GM18861 (cell line): ENCODE results near the gene ACY1.

Experiments used
- ATAC-seq: cut with Tn5 transposase; IDR thresholded peaks from one replicate; pipeline ENCODE4 v1.9.1; 2021; ENCODE audit not compliant: unreplicated experiment

The ACY1 gene

DNA sequence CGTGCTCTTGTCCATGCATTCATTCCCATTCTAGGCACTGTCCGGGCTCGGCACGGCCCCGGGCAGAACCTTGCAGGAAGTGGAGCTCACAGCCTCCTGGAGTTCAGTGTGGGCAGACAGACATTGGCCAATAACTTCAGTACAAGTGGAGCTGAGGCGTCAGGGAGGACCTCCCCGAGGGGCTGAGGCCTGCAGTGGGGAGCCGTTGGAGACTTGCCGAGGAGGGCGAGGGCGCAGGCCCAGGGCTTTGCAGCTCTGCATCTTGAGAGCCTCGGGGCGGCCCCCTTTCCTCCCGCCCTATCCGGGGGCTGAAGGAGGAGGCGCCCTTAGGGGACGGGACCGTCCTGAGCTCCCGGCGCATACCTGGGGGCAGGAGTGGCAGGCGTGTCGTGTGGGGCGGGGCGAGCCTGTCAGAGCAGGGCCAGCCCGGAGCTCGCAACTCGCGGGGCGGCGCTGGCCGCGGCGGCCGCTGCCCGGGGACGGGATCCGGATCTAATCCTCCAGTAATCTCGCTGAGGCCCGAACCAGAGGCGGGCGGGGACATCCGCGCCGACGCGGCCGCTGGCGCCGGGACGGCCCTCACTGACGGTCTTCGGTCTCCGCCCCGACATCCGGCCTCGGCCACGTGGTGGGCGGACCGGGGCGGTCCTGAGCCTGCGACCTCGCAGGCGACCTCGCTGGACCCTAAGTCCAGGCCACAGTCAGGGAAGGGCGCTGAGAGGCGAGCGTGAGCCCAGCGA is at the start of gene ACY1:
ACY1 (plus strand) TSS at position 698 of the 740 bp plus-strand sequence. CDS start 530 bp downstream, outside the sequence.
- peak; percentile 69 for ATAC-seq

DNA sequence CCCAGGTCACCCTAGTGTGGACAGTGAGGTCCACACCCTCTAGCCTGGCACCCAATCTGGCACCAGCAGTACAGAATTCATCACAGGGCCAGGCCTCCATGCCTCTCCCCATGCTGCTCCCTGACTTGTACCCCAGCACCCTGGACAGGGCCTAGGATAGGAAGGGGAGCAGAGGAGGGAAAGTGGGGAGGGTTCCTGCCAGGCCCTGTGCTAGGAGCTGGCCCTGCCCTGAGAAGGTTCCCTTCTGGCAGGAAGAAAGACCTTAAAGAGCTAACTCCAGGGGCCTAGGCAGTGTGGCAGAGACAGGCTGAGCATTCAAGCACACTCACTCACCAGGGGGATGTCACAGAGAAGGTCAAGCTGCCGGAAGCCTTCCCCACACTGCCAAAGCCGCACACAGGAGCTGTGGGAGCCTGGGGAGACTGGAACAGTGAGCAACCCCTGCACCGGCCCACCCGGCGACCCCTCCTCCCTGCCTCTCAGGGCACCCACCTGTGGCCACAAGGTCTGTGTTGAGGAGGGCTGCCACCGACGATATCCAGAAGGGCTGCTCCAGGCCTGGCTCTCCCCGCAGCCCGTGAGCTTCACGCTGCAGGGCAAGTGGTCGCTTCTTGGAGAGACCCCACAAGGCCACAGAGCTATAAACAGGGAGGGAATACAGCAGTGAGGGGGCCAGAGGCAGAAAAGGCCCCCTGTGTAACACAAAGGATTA is 49.0 kb upstream of the ACY1 start:
- ATAC-seq = no peak

DNA sequence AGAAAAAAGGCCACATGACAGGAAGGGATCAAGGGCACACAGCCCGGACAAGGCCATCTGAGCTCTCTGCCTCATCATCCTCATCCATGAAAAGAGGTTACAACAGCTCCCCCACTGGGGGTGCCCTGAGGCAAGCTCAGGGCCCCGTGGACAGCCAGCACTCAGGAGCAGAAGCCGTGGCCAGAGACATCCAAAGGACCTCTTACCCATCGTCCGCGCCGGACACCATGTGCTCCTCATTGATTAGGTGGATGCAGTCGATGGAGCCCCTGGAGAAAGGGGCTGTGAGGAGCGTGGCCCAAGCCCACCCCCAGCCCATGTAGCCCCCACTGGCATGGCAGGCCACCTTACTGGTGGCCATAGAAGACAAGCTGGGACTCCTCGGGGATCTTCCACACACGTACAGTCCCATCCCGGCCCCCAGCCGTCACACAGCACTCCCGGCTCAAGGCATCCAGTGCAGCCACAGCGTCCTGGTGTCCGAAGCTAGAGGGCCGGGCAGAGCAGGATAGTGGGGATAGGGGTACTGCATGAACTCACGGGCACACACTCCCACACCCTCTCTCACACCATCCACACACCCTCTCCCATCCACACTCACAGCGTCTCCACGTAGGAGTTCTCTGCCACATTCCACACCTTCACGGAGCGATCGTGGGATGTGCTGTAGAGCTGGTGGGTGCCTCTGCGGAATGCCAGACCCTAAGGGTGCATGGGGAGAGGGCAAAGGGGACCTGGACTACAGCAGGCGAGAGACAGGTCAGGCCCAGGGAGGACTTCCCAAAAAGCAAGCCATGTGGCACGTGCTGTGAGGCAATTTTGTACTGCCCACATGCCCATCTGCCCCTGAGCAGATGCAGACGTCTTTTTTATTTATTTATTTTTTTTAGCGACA is 48.1 kb upstream of the ACY1 start:
- no peak for ATAC-seq

DNA sequence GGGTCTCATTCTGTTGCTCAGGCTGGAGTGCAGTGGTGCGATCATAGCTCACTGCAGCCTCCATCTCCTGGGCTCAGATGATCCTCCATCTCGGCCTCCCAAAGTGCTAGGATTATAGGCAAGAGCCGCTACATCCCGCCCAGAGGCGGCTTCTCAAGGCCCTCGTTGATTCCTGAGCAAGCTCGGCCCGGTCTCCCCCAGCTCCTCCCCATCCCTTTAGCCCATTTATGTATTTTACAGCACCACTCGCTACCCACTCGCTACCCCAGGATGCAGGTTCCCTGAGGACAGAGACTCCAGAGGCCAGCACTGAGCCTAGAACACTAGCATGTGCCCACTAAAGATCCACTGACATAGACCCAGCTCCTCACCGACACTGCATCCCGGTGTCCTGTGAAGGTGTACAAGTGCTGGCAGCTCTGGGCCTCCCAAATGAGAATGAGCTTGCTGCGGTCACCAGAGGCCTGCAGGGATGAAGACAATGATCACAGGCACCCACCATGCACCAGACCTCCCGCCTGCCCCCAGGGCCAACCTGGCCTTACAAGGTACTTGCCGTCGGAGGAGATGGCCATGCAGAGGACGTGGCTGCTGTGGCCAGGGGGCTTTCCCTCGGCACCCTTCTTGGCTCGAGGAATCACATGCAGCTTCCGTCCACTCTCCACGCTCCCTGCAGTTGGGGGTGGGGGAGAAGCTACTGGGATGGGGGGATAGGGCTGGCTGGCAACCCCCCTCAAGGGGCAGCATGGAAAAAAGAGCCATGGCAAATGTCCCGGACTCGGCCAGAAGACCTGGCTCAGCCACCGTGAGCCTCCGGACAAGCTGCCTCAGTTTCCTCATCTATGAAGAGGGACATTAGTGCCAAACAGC is 47.2 kb upstream of the ACY1 start:
- ATAC-seq = no peak

DNA sequence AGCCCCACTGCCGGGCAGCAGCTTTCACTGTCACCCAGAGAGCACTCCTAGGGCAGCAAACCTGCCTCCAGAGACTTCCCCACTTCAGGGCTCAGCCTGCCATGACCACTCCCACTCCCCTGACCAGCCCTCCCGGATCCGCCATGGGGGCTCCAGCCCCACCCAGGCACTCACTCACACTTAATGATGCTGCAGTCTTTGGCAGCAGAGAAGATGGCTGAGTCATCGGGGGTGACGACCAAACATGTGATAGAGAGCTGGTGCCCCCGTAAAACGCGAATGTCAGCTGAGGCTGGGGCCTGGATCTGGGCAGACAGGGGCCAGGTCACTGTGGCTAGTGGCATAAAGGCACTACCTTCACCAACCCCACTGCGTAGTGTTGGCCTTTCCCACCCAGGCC is 46.3 kb upstream of the ACY1 start:
- no peak for ATAC-seq

DNA sequence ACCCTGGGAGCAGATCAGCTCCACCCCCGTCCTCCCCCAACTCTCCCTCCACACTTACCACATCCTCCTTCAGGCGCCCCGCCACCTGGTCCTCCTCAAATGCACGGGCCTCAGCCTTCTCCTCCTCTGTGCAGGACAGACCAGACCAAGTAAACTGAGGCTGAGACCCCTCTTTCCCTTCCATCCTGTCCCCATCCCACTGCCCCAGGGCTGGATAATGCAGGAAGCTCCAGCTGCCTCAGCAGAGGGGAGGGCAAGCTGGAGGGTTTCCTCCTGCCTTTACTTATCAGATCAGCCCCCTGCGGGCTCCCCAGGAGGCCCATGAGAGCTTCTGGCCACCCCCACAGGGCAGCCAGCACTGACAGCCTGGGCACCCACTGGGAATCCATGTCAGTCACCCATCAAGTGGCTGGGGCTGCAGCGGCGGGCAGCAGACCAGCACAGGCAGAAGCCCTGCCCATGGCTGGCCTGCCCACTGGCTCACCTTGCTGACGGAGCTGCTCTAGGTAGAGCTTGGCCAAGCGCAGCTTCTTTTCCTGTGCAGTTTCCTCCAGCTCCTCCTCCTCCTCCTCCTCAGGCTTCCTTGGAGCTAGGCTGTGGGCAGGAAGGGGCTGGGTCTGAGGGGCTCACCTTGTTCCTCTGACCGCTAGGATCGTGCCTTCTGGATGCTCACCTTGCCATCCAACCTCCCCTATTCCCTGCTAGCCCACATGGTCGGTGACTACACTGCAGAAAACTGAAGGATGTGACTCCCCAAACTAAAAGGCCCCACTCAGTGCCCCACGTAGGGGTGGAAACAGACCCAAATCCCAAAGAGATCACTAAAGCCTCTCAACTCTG is 45.5 kb upstream of the ACY1 start:
- ATAC-seq = no peak

DNA sequence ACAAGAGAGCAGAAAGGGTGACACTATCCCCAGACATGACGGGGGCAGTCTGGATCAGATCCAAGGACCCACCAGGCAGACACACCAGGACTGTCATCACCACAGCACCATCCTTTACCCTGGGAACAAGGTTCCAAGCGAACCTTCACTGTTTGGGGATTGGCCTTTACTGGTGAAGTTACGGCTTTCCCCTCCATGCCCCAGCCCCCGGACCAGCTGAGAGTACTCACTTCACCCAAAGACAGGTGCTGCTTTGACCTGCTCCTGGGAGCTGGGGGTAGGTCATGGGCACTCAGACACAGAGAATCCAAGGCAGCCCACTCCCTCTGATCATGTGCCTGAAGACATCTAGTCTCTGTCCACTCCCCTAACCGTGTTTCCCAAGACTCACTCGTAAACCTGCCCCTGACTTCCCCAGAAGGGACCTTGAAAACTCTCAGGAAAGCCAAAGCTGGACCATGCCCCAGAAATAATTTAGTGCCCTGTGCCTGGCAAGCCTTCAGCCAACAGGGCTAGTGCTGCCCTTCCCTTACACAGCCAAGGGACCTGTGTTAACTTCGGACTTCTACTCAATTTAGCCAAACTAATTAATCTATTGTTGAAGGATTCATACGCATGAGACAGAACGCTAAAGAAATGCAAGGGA is 44.4 kb upstream of the ACY1 start:
- ATAC-seq = no peak

DNA sequence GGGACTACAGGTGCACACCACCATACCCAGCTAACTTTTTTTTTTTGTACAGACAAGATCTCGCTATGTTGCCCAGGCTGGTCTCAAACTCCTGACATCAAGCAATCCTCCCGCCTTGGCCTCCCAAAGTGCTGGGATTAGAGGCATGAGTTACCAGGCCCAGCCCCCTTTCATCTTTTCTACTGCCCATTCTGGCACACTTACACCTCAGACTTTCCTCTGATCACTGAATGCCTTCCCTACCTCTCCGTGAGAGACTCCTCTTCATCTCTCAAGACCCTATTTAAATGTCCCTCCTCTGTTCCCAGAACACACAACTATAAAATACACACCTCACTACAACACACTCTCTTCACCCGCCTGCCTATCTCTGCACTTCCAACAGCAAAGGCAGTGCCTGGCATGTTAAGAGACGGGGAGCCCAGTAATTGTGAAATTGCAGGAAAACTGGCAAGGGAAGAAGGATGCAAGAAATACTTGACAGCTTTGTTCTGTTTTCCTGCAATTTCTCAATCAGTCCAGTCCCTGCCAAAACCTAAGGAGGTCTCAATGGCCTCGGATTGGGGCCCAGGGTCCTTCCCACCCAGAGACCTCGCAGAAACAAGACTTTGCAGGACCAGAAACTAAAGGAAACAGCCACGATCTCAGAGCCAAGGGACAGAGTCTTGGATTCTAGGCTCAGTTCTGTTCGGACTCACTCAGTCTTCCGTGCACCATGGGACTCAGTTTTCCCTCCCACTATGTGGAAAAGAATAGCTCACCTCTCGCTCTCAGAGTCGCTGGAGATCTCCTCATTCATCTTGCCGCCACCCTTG is 42.5 kb upstream of the ACY1 start:
- no peak for ATAC-seq

DNA sequence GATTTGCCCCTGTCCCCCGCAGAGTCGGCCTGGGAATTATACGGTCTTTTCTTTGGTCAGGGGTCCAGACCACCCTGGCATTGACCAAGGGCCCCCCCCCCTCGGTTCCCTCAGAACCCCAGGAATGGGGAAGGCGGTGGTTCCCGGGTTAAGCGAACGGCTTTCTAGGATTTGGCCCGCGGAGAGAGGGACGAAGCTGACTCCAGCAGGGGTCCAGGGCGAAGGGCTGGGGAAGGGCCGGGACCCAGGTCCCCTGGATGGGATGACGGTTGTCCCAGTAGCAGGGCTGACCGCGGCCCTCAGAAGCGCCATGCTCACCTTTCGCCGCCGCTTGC is 41.9 kb upstream of the ACY1 start:
- no peak for ATAC-seq

DNA sequence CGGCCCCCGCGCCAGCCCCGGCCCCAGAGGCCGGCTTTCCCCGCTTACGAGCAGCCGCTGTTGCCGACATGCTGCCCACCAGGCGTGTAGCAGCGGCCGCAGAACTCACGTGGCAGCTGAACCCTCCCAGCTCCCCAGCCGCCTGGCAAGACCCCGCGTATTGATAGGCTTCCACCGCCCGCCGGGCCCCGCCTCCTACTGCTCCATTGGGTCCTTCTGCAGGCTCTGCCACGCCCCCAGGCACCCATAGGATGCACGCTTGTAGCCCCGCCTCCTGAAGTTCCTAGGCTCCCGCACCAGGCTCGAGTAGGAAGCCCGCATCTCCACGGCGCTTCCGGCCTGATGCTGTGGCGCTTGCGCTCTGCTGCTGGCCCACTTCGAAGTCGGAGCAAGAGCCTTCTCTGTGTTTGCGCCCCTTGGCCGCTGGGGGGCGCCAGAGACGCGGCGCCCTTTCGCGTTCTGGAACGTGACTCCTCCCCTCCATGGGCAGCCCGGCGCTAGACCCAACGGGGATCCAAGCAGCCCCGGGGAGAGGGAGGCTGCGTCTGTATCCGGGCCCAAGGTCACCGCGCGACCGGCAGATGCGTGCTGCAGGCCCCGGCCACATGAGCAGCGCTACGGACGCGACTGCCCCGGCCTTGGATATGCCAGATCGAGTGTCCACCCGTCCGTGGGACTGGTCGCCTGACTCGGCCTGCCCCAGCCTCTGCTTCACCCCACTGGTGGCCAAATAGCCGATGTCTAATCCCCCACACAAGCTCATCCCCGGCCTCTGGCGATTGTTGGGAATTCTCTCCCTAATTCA is 41.3 kb upstream of the ACY1 start, which contains the start of the genes PARP3 and RRP9:
PARP3 (plus strand) TSS at position 566 of the 805 bp plus-strand sequence. CDS start 993 bp downstream, outside the sequence.
RRP9 (minus strand) TSS at position 107 of the 805 bp plus-strand sequence; CDS start at position 70, 37 bp downstream.
- ATAC-seq = peak; percentile 89

DNA sequence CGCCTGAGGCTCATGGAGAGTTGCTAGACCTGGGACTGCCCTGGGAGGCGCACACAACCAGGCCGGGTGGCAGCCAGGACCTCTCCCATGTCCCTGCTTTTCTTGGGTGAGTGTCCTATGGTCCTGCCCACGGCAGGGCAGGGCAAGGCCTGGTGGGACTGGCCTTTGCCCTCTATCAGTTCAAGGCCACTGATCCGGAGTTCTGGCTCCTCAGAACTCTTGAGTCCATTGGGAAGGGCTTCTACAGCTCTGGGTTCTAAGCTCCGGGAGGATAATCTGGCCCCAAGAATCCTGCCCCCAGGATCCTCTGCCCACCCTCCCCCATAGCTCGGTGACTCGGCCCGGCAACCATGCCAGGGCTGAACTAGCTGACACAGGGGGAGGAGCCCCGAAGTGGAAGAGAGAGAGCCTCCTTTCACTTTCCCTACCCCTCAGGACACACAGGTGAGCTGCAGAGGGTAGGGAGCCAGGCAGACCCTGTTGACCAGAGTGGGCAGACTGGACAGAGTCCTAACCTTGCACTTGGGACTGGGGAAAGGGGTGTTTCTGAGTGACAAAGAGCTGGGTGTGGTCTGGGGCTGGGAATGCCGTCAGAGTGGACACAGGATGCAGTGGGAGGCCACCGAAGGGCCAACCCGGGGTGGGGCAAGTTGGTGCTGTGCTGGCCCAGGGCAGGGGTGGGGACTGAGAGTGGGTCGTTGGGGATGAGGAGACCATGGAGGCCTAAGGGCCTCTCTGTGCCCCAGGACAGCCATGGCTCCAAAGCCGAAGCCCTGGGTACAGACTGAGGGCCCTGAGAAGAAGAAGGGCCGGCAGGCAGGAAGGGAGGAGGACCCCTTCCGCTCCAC is 40.5 kb upstream of the ACY1 start:
- no peak for ATAC-seq

DNA sequence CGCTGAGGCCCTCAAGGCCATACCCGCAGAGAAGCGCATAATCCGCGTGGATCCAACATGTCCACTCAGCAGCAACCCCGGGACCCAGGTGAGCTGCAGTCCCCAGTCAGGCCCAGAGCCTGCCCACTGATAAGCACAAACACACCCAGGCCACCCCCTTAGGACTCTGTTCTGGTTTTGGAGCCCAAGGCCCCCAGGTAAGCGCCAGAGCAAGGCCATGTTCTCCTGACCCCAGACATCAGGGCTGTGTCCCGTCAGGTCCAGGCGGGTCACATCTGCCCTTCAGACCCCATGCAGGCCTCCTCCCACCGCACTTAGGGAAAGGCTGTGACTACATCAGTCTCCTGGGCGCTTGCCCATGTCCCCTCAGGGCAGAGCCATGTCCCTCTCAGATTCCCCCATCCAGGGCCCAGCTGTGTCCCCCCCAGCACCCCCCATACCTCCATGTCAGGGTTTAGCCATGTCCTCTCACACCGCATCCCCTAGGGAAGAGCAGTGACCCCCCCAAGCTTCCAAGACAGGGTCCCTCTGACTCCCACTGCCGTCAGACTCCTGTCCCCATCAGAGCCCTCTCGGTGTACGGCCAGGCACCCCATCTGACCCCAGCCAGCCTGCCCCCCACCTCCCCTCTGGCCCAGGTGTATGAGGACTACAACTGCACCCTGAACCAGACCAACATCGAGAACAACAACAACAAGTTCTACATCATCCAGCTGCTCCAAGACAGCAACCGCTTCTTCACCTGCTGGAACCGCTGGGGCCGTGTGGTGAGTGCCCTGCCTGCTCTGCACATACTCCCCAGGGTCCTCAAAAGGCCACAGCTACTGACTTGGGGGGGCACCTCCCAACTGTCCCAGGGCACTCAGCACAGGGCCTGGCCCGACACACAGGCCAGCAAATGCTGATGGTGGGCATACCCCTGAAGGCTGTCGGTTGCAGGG is 39.6 kb upstream of the ACY1 start:
- ATAC-seq = no peak

DNA sequence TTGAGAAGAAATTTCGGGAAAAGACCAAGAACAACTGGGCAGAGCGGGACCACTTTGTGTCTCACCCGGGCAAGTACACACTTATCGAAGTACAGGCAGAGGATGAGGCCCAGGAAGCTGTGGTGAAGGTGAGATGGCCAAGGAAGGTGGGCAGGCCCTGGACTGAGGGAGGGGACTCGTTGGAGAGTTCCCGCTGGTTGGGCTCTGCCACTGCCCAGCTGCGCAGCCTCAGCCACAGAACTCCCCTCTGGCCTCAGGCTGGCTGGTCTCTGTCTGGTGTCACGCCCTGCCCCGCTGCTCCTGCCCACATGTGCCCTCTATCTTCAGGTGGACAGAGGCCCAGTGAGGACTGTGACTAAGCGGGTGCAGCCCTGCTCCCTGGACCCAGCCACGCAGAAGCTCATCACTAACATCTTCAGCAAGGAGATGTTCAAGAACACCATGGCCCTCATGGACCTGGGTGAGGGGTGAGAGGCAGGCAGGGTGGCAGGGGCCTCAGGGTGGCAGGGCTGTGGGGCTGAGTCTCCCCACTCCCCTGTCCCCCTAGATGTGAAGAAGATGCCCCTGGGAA is 38.8 kb upstream of the ACY1 start:
- ATAC-seq = no peak

DNA sequence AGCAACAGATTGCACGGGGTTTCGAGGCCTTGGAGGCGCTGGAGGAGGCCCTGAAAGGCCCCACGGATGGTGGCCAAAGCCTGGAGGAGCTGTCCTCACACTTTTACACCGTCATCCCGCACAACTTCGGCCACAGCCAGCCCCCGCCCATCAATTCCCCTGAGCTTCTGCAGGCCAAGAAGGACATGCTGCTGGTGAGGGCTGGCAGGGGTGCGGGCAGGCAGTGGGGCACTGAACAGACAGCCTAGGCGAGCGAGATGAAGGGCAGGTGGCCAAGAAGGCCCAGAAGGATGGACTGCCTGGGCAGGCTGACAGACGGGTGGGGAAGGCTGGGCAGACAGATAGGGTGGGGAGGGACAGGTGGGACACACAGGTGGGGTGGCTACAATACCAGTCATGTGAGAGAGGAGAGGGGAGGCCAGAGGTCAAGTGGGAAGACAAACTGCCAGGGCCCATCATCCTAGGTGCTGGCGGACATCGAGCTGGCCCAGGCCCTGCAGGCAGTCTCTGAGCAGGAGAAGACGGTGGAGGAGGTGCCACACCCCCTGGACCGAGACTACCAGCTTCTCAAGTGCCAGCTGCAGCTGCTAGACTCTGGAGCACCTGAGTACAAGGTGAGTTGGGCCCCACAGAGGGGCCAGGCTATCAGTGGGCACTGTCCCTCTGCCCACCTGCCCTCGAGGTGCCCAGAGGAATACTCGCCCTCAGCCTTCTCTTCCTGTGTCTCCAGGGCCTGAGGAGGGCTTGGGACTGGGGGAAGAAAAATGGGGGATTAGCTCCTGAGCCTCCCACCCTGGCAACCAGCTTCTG is 38.1 kb upstream of the ACY1 start:
- no peak for ATAC-seq
